GM21526 (cell line): ENCODE results near the gene C10orf95.

Experiments used
- ATAC-seq: cut with Tn5 transposase; IDR thresholded peaks from one replicate; pipeline ENCODE4 v1.9.1; 2021; ENCODE audit warnings: moderate library complexity; ENCODE audit not compliant: unreplicated experiment, low FRiP score

C10orf95 gene

GRCh38 chr10:102435529-102436233 lies 15.7 kb downstream of the C10orf95 start:
- no peak for ATAC-seq

DNA sequence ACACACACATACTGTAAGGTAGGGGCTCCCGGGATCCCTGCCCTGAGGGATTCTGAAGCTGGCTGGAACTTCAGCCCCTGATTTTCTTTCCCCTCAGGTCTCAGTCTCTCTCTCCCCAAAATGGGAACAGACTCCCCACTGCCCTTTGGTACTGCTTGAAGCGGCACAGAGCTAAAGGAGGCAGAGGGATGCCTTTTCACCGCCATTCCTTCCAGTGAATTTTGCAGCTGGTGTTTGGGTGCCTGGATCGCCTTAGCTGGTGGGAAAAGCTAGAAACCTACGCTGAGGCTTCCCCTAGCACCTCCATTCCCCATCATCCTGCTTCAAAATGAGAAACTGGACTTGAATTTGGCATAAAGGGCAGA lies 16.2 kb downstream of the C10orf95 start:
- no peak for ATAC-seq

DNA sequence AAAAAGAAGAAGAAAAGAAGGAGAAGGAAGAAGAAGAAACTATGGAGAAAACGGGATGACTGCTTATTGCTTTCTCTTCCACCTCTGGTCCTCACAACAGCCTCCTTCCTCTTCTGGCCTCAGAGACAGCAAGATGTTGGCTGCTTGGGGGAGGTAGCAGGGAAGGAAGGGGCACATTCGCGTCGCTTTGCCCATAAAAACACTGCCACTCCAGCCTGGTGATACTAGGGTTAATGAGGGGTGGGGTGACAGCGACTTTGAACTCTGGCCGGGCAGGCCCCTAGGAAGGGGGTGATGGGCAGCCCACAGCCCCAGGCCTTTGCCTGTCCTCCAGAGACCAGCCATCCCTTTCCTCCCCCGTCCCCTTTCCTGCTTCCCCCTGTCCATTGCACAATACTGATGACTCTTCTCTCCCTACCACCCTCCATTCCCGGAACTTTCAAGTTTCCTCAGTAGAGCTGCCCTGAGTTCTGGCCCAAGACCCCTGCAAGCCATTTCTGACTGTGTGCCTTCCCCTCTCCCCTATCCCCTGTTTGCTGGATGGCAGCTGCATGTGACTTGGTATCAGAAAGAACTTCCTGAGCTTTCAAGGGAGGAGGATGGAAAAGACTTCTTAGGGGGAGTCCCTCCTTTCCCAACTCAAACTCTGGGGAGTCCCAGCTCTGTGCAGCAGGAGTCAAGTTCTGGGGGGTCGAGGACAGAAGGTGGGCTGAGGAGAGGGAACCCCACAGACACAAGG lies 16.8 kb downstream of the C10orf95 start:
- no peak for ATAC-seq

DNA sequence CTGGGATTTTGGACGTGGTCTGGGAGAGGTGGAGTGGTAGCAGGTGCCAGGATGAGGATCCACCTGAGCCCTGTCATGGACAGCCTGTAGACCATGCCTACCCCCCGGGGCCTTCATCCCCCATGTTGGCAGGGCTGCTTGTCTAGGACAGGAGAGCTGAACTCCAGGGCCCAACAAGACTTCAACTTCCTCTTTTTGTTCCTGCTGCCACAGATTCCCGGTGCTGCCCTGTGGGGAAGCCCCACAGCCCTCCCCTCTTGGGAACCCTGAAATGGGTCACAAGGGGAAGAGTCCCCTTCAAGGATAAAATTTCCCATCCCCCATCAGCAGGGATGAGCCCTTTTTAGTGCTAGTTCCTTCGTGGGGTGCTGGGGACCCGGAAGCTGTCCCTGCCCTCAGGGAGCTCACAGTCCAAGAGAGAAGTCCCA lies 17.7 kb downstream of the C10orf95 start:
- no peak for ATAC-seq

- ATAC-seq, result peak; percentile 70
Observed at GRCh38 chr10:102432162-102432950, 19.0 kb downstream of the C10orf95 start, which contains the start of gene CUEDC2. CUEDC2 (minus strand) TSS chr10:102432574; CDS start chr10:102425188, 7,386 bp downstream.

- ATAC-seq, result no peak
Observed at GRCh38 chr10:102431452-102432124, 19.8 kb downstream of the C10orf95 start.

DNA sequence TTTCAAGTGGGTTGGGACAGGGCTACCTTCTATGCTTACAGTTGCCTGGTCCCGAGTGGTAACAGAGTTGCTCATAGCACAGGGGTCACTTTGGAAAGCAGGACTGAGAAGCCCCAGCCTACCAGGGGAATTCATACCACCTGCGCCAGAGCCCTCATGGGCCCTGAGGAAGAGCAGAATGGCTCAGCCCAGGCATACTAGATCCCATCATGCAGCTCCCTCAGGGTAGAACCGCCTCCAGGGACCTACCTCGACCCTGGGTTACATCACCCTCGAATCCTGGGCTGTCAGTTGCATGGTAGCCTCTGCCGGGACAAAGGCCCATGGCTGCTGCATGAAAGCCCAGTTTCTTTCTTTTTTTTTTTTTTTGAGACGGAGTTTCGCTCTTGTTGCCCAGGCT lies 21.9 kb downstream of the C10orf95 start:
- ATAC-seq, result no peak

DNA sequence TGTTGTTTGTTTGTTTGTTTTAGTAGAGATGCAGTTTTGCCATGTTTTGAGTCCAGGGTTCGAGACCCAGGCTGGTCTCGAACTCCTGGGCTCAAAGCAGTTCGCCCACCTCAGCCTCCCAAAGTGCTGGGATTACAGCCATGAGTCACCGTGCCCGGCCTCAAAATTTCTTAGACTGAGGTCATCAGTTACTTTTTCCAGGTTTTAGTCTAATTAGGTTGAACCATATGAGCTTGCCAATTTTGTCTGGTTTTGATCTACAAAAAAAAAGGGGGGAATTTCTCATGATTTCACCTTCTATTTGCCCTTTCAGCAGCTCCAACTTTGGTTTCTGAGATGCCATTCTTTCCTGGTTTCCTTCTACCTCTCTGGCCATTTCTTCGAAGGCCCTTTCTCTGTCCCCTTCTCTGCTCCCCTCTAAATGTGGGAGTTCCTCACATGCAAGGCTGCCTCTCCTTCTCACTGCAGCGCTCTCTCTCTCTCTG lies 24.5 kb downstream of the C10orf95 start:
- no peak for ATAC-seq

DNA sequence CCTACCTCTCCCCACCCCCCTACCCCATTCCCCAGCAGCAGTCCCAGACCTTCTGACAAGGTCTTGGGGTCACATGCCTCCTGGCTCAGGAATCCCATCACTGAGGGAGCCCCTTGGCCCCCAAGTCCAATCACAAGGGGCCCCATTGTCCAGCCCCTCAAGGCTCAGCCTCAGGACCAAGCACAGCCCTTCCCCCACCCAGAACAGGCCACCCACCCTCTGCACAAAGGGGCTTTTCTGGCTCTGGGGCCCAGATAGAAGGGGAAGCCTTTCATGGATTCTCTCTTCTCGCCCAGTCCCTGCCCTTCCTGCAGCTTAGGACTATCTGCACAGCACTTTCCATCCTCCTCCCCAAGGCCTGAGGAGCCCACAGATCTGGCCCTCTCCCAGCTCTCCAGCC lies 25.9 kb downstream of the C10orf95 start:
- ATAC-seq, result no peak

GRCh38 chr10:102424916-102425315 lies 26.4 kb downstream of the C10orf95 start:
- ATAC-seq, result no peak

DNA sequence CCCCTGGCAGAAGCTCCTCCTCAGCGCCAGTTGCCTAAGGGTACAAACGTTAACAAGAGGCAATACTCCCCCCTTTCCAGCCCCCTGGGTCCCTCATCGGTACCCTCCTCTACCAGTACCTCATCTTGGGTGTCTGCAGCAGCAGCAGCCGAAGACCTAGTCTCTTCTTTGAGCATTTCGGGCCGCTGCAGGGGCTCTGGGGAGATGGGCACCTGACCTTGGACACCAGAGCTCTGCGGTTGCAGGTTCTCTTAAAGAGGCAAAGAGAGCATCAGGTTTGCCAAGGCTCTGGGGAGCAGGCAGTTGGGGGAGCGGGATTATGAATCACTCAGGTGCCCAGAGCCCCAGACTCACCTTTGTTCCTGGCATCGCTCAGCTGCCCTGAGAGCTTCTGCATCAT lies 27.2 kb downstream of the C10orf95 start:
- no peak for ATAC-seq

GRCh38 chr10:102423372-102423968 lies 27.9 kb downstream of the C10orf95 start:
- ATAC-seq, result no peak

GRCh38 chr10:102422545-102423129 lies 28.7 kb downstream of the C10orf95 start:
- ATAC-seq, result no peak

DNA sequence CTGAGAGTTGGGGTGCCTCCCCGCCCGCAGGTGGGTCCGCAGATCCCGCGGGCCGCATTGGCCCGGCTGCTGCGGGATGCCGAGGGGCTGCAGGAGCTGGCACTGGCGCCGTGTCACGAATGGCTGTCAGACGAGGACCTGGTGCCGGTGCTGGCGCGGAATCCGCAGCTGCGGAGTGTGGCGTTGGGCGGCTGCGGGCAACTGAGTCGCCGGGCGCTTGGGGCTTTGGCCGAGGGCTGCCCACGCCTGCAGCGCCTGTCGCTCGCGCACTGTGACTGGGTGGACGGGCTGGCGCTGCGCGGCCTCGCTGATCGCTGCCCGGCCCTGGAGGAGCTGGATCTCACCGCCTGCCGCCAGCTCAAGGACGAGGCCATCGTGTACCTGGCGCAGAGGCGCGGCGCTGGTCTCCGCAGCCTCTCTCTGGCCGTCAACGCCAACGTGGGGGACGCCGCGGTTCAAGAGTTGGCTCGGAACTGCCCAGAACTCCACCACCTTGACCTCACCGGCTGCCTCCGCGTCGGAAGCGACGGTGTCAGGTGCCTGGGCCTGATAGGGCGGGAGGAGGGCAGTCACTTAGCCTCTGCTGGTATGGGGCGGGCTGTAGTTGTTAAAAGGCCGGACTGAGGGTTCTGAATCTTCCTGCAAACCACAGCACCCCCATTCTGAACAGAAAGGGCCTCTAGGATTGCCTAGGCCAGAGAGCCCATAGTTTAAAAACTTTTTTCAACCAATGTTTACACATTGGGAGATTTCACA lies 29.4 kb downstream of the C10orf95 start:
- ATAC-seq, result peak; percentile 2

DNA sequence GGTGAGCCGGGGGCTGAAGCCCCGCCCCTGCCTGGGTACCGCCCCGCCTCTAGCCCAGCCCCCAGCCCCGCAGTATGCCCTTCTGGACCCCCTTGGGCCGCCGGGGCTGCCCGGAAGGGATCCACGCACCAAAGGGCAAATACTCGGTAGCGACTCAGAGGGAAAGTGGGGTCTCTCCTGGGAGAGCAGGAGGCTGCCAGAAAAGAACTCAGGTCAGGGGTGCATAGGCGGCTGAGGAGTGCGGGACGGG lies 29.9 kb downstream of the C10orf95 start:
- ATAC-seq, result no peak

DNA sequence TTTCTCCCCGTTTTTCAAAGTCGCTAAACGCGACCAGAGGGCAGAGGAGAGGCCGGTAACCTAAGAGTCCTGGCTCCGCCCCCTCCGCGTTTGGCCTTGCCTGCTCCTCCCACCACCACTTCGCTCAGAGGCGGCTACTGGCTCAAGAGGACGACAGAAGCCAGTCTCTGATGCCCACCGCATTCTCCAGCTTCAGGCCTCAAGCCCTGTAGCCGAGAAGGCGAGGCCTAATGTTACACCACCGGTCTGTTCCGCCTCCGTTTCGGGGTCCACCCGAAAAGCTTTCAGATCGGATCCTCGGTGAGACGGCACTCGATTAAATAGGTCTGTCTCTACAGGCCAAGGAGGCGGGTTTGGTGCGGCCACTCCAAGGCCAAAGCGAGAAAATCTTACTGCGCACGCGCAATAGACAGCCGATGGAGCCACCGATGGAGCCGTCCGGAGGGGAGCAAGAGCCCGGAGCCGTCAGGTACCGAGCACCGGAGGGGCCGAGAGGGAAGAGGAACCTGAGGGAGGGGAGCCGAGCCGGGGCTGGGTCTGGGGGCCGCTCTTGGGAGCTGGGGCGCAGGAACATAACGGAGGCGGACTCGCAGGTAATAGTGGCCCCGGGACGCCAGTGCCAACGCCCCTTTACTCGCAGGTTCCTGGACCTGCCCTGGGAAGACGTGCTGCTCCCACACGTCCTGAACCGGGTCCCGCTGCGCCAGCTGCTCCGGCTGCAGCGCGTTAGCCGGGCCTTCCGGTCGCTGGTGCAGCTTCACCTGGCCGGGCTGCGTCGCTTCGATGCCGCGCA lies 30.4 kb downstream of the C10orf95 start, which contains the start of gene FBXL15:
TSS of gene FBXL15 (plus strand) at position 123 of the 793 bp plus-strand sequence. CDS start at position 417, 294 bp downstream.
- ATAC-seq, result peak; percentile 52

DNA sequence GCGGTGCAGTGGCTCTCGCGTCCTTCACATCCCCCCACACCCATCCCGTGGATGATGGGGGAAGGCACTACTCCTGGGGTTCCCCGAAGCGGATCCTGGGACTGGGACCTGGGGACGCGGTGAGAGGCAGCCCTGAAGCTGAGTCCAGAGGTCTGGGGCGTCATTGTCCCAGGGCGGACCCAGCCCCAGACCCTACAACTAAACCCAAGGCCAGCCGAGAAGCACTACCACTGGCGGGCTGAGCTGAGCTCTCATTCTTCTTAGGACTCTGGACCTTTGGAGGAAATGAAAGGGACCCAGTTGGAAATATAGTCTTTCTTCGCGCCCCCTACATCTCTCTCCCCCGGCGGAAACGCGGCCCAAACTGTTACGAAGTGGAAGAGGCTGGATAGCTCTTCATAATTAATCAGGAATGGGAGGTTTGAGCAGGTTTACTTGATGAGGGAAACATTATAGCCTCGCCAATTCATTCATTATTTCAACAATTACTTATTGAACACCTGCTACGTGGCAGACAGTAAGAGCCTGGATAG lies 31.1 kb downstream of the C10orf95 start:
- ATAC-seq, result no peak
